Measurements from ENCODE around the gene ZNF618.
"Not testable (repeated sequence)": the region's sequence is repeated elsewhere in the genome, so short reads cannot be mapped to it uniquely, and the experiment has no call there.

The ZNF618 gene

DNA sequence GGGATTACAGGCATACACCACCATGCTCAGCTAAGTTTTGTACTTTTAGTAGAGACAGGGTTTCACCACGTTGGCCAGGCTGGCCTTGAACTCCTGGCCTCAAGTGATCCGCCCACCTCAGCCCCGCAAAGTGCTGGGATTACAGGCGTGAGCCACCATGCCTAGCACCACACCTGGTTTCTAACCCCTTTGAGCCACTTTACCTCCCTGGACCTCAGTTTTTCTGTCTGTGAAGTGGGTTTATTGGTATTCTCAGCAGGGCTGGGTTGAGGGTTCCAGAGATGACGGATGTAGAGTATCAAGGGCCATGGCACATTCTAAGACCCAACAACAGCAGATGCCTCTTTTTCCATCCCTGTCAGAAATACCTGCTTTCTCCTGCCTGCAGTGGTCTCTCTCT, 163.4 kb downstream of the ZNF618 start:
- no peak for DNase-seq (ENCODE audit: low read depth in 2 of 2)

DNA sequence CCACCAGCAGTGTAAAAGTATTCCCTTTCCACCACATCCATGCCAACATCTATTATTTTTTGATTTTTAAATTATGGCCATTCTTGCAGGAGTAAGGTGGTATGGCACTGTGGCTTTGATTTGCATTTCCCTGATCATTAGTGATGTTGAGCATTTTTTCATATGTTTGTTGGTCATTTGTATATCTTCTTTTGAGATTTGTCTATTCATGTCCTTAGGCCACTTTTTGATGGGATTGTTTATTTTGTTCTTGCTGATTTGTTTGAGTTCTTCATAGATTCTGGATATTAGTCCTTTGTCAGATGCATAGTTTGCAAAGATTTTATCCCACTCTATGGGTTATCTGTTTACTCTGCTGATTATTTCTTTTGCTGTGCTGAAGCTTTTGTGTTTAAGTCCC, 167.6 kb downstream of the ZNF618 start:
- DNase-seq (ENCODE audit: low read depth in 2 of 2) = not testable (repeated sequence)

DNA sequence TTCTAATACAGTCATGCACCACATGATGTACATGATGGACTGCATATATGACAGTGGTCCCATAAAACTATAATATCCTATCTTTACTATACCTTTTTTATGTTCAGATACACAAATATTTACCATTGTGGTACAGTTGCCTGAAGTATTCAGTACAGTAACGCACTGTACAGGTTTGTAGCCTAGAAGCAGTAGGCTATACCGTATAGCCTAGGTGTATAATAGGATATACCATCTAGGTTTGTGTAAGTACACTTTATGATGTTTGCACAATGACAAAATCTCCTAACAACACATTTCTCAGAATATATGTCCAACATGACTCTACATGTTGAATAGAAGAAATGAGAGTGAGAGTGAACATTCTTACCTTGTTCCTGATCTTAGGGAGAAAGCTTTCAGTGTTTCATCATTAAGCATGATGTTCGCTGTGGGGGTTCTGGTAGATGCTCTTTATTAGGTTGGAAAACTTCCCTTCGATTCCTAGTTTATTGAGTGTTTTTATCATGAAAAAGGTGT, 170.2 kb downstream of the ZNF618 start:
- DNase-seq (ENCODE audit: low read depth in 2 of 2) = no peak

DNA sequence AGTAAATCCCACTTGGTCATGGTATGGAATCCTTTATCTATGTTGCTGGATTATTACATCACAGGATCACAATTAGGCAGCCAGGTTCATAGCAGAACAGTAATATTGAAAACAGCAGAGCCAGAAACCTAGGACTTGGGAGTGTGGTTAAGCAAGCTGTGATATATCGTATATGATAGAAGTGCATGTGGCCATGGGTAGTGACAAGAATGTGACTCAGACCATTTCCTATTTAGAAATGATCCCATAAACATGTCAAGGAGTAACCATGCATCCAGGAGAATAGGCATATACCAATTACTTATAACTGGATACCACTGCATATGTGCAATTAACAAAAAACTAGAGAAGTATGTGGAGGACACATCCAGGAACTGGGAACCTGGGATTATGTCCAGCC, 170.8 kb downstream of the ZNF618 start:
- no peak for DNase-seq (ENCODE audit: low read depth in 2 of 2)

DNA sequence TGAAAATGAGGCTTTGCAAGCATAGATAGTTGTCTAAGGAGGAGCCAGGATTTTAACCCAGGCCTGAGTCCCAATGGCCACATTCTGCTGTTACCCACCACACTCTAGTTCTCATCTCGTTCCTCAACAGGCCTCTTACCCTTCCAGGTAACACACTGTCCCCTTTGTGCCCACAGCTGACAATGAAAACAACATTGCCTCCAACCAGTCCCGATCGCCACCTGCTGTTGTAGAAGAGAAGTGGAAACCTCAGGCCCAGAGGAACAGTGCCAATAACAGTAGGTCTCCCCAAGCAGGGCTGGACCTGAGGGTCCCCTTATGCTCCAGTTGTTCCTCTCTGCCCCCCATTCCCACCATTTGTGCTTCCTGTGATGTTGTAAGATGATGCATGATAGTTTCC, 171.6 kb downstream of the ZNF618 start:
- no peak for DNase-seq (ENCODE audit: low read depth in 2 of 2)

DNA sequence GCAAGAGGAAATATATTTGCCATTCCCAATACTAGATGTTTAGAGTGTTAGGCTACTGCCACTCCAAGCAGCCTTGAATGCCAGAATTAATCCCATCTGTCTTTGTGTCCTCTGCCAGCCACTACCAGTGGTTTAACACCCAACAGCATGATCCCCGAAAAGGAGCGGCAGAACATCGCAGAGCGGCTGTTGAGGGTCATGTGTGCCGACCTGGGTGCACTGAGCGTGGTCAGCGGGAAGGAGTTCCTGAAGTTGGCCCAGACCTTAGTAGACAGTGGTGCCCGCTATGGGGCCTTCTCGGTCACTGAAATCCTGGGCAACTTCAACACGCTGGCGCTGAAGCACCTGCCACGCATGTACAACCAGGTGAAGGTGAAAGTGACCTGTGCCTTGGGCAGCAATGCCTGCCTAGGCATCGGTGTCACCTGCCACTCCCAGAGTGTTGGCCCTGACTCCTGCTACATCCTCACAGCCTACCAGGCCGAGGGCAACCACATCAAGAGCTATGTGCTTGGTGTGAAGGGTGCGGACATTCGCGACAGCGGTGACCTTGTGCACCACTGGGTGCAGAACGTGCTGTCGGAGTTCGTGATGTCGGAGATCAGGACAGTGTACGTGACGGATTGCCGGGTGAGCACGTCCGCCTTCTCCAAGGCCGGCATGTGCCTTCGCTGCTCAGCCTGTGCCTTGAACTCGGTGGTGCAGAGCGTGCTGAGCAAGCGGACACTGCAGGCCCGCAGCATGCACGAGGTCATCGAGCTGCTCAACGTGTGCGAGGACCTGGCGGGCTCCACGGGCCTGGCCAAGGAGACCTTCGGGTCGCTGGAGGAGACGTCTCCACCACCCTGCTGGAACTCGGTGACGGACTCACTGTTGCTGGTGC, 172.7 kb downstream of the ZNF618 start:
- no peak for DNase-seq (ENCODE audit: low read depth in 2 of 2)

DNA sequence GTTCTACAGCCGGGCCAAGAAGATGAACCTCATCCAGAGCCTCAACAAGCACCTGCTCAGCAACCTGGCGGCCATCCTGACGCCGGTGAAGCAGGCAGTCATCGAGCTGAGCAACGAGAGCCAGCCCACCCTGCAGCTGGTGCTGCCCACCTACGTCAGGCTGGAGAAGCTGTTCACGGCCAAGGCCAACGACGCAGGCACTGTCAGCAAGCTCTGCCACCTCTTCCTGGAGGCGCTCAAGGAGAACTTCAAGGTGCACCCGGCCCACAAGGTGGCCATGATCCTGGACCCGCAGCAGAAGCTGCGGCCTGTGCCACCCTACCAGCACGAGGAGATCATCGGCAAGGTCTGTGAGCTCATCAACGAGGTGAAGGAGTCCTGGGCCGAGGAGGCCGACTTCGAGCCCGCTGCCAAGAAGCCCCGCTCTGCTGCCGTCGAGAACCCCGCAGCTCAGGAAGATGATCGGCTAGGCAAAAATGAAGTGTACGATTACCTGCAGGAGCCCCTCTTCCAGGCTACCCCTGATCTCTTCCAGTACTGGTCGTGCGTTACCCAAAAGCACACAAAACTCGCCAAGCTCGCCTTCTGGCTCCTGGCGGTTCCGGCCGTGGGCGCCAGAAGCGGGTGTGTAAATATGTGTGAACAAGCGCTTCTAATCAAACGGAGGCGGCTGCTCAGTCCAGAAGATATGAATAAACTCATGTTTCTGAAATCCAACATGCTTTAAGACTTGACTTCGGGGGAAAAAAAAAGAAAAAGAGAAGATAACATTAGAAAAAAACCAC, 173.5 kb downstream of the ZNF618 start:
- no peak for DNase-seq (ENCODE audit: low read depth in 2 of 2)

DNA sequence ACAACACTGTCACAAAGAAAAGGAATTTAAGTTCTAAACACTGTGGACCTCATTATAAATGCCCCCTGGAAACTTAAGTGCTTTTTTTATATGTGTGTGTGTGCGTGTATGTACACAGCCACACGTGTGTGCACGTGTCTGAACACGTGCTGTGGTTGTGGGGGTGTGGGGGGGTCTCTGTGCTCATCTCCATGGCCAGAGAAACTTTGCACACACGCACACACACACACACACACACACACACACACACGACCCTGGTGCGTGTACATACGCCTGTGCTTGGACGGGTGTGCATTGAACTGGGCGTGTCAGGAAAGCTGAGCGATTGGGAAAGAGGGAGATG, 174.1 kb downstream of the ZNF618 start:
- no peak for DNase-seq (ENCODE audit: low read depth in 2 of 2)

DNA sequence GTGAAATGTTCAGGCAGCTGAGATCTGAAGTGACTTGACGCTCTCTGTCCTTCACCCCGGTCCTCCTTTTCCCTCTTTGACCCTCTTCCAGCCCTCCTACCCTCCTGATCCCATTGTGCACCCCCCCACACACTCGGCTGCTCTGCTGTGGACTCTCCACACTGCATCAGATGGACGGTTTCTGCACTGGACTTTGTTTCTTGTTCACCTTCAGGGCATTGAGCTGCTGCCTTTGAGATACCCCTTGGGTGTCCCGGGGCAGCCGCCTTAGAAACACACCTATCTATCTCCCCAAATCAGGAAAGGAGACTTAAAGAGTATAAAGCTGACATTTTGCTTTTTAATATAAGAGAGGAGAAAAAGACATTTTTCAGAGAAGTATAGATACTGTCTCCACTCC, 174.5 kb downstream of the ZNF618 start:
- no peak for DNase-seq (ENCODE audit: low read depth in 2 of 2)

DNA sequence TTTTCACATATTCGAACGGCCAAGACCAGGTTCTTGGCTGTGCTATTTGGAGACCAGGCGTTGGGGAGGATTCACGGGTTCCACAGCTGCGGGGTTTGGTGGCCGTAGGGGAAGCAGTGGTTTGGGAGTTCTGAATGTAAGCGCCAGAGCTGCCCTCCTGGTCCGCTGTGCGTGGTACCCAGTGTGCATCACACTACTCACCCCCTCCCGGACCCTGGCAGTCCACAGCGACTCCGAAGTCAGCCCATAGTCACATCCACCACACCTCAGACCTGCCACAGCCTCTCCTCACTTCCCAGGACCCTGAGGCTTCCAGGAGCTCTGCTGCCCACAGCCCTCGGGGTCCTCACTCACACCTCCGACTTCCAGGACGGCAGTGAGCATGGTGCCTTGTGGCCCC, 175.2 kb downstream of the ZNF618 start:
- no peak for DNase-seq (ENCODE audit: low read depth in 2 of 2)

DNA sequence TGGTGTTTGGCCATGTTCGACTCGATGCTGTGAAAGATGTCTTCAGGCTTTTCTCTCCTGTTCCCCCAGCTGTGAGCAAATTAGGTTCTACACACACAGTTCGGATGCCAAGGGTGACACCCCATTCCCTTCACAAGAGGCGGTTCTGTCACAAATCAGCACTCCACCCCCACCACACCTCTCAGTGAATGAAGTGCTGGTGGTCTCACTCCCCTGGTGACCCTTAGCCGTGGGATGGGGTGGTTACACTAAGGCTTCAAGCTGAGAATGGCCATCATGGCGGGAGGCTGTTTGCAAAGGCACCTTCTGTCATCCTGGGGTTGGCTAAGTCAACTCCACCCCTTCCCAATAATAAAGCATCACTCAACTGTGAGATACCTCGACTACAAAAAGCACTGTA, 175.6 kb downstream of the ZNF618 start:
- no peak for DNase-seq (ENCODE audit: low read depth in 2 of 2)

DNA sequence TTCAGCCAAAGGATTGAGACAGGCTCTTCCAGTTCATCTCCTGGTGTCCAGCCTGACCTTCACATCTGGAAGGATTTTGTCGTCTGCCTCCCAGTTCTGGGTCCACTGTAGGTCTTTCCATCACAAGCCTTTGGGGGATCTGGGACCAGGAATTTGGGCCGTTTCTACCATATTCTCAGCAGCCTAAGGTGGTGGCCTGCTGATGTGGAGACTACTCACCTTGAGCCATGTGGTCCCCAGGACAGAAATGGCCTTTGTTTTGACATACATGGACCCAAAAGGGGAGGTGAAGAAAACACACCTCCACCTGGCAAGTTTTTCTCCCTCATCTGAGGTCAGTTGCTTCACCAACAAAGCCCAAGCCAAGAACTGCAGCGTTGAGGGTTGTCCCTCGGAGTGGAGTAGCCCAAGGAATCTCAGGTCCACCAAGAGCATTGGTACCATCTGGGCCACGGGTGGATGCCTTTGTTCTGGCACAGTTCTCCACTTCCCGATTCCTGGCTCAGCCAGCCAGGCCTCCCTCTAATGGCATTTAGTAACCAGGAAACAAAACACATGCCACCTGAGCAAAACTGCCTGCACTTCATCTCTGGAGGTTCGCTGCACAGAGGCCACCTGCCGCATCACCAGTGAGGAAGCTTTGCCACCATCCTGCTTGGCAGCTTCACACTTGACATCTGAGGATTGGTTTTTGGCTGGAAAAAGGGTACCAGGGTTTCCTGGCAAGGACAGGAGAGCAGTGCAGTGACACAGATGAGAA, 177.3 kb downstream of the ZNF618 start:
- no peak for DNase-seq (ENCODE audit: low read depth in 2 of 2)

DNA sequence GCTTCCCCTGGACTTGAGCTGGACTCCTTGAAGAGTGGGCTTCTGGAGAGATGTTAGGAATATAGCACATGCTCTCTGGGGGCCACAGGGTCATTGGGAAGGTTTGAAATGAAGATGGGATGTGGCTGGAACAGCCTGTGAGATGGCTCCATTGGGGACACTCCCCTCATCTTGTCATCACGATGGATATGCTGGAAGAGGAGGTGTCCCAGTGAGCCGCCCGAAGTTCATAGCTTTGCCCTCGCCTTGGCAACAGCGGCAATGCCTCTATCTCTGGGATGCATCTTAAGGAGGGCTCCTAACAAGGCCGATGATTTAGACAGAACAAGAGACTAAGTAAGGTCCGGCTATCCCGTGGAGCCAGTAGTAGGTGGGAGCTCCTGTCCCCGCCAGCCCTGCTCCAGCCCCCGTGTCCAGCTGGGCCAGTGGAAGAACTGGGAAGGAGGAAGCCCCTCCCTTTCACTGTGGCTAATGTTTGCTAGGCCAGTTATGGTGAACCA, 178.1 kb downstream of the ZNF618 start:
- DNase-seq (ENCODE audit: low read depth in 2 of 2) = no peak

DNA sequence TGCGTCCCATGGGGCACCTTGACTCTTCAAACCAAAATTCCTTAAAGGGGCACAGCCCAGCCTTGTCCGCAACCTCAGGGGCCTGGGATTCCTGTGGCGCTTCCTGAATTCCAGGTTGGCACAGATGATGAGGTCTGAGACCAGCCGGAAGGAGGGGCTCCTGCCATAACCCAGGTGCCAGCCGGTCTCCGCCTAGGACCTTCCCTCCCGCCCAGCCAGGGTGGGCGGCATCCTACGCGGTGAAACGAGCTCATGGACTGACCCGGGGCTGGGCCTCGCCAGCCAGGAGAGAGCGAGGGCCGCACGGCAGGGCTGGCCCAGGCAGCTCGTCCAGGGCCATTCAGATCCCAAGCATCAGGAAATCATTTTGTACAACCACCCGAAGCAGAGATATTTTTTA, 179.0 kb downstream of the ZNF618 start:
- DNase-seq (ENCODE audit: low read depth in 2 of 2) = no peak

DNA sequence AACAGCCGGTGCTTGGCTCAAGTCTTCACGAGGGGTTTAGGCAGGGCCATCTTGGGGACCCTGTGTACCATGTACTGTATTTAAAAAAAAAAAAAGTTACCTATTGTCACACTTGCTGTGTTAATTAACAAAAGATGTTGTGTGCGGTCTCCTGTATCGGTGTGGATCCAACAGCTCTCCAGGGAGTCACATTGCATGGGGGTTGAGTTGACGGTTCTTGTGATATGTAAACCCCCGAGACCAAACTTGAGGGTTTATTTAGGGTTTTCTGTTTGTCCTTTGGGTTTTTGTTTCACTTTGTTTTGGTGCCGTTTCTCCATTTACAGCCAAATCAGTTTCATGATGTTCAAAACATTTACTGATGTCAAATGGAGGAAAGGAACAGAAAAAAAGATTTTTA, 179.8 kb downstream of the ZNF618 start:
- no peak for DNase-seq (ENCODE audit: low read depth in 2 of 2)

DNA sequence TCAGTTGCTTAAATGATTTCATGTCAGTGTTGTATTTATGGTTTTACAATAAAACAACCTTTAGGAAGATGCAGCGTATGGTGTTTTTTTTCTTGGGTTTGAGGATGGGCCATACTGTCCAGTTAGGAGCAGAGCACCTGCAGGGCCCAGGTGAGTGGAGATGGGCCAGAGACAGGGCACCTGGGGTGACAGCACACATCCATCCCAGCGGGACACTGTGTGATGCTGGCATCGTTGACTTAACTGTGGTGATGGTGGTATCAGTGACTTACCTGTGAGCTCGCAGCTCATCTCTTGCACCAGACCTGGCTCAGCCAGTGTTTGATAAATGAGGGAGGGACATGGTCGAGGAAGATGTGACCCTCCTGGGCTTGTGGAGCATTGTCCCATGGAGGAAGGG, 180.4 kb downstream of the ZNF618 start:
- DNase-seq (ENCODE audit: low read depth in 2 of 2) = no peak

DNA sequence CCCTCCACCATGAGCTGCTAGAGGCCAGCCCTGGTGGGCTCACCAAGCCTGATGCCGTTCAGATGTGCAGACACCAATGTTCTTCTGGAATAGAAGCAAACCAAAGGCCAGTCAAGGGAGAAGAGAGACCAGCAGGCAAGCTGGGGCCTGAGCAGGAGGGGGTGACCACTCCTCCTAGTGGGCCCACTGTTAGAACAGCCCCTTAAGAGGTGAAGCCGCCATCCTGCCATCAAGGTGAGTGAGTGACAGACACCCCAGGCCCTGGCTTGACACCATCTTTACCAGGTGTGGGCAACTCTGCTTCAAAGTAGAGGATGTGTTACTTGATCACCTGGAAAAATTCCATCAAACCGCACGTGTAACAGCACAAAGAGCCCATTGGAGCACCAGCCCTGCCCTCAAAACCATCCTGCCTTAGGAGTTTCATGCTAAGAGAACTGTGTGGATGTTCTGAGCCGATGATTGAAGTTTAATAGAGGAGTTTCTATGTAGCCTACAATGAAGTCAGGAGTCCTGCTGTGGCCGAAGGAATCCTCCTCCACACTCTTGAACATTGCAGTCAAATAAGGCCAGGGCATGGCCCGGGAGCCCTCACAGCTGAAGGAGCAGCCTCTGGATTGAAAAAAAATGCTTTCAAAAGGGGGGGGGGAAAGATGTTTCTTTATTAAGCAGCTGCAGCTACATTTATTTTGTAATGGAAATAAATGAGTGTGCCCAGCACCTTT, 181.2 kb downstream of the ZNF618 start:
- no peak for DNase-seq (ENCODE audit: low read depth in 2 of 2)

DNA sequence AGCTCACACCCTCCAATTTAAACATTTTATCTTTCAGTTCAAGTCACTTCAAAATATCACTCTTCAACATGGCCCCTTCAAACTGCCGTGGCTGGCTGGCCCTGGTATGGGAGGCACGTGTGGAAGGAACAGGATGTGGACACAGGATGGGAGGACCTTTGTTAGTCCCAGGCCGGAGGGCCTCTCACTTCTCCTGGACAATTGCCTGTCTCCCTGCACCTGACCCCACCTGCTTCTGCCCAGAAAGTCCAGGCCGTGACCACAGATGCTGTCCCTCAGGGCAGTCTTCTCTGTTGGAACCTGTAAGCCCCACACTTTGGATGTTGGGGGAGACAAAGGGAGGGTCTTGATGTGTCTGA, 182.6 kb downstream of the ZNF618 start:
- no peak for DNase-seq (ENCODE audit: low read depth in 2 of 2)

DNA sequence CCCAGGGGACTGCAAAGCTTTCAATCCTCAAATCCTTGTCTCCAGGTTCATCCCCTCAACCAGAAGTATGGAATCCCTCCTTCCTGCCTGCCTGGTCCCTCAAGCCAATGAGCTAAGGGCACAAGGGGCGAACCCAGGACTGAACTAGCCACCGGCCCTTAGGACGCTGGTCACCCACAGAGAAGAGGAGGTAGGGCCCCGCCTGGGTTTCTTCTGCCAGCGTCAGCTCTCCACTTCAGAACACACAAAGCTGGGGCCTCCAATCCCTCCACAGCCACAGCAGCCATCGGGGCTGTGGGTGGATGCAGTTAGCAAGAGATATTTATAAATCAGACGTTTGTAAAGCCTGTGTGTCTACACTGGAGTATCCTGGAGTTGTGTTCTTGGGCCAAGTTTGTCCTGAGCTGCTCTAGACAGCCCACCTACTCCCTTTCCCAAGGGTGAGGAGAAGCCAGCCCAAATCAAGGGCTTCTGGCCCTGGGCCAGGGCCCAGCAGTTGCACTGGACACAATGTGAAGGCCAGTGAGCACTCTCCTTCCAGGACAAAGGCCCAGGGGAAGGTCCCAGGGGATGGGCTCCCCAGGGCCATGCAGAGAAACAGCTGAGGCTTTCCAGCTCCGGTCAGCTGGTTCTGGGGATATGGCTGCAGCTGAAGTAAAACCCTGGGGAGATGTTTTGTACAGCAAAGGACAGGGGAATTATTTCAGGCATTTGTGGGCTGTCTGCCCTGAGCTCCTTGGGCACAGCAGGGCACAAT, 183.1 kb downstream of the ZNF618 start:
- no peak for DNase-seq (ENCODE audit: low read depth in 2 of 2)

DNA sequence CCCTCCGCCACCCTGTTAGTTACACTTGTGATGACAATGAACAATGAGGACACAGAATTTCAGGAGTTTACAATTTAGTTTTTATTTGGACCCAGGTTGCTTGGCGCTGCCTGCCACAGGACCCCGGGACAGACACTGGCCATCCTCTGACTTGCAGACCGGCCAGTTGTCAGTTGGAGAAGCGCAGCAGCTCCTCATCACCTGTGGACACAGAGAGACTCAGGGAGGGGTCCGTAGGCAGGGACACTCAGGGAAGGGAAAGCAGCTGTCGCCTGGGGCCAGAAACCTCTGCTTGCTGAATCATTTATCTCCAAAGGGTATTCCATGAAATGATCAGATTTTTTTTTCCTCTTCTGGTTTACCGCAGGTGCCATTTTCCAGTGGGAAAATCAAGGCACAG, 184.0 kb downstream of the ZNF618 start:
- DNase-seq (ENCODE audit: low read depth in 2 of 2) = no peak

DNA sequence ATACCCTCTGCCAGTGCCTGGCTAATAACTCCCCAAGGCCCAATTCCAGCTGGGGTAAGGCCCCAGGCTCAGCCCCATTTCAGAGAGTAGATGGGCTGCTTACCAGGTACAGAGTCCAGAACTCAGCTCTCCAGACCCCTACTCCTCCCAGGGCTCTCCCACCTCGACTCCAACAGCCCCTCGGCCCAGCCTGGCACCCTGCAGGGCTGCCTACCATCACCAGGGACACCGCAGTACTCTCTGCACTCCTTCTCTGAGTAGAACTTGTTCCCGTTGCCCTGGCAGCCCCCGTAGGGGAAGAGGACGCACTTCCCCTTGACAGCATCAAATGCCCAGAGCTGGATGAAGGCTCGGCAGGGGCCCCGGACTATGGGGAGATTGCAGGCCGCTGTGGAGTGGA, 184.6 kb downstream of the ZNF618 start:
- no peak for DNase-seq (ENCODE audit: low read depth in 2 of 2)

Measured in stimulated activated CD8-positive, alpha-beta memory T cell treated with anti-CD3 and anti-CD28 coated beads, Interleukin-15, amount 100 ng/mL, for 48 hours (primary cell).